Head of caudate nucleus (tissue), 42 donors: ENCODE data around the gene ANKRD31.

Experiments used
- DNase-seq, 42 donors: peaks; one replicate each; pipeline versions ENCODE4 v3.0.0 to v3.0.0-alpha.2; 2020 to 2021; ENCODE audit warnings: mixed read lengths in 7 of 42
- intact Hi-C: fragments of 100-400 bp; cut with DNase I; formaldehyde crosslinking; loops from one replicate; pipeline ENCODE4 v1.15.0; 2022

The ANKRD31 gene

DNA sequence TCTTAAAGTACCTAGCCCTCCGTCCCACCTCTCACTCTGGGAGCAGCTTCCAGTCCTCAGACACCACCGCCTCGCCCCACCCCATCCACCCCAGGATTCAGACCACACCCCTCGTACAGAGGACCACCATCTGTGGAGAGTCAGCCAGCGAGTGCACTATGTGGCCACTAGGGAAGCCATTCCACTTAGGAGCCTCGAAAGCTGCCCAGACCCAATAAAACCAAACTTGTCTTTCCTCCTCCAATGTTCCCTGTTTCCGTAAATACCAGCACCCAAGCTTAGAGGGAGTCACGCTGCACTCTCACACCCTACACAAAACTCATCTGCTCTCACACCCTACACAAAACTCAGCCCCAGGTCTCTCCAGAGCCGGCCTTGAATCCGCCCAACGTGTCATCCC, 186.3 kb downstream of the ANKRD31 start:
- intact Hi-C loops = loop anchor here (10.0 kb wide), 1 partner anchor 184 kb away; the partner anchor contains the start of gene ANKRD31
- DNase-seq = no peak

GRCh38 chr5:75049456-75050351, 187.0 kb downstream of the ANKRD31 start:
- intact Hi-C loops = loop anchor here (10.0 kb wide), 1 partner anchor 185 kb away; the partner anchor contains the start of gene ANKRD31
- DNase-seq = peak in 32 of 42 donors; percentile 15 to 77 (median 44)

DNA sequence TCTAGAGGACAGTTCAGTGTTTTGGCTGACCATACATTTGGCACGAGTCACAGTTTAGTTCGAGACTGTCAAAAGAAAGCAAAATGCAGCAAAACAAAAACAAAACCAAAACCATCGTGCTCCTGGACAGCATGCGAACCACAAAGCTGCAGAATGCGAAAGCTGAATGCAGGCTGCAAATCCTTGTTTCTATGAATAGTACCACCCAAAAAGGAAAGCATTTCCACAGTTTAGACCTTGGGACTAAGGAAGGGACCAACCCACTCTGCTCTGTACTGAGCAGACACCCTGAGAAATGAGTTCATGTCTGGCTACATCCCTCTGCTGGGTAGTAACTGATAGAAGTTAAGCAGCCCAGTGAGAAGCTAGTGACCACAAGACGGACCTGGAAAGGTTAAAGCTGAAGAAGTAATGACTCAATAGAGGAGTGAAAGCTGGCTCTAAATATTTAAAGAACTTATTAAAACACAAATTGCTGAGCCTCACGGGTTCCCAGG, 188.2 kb downstream of the ANKRD31 start:
- DNase-seq = no peak
- intact Hi-C loops = no loop called here

DNA sequence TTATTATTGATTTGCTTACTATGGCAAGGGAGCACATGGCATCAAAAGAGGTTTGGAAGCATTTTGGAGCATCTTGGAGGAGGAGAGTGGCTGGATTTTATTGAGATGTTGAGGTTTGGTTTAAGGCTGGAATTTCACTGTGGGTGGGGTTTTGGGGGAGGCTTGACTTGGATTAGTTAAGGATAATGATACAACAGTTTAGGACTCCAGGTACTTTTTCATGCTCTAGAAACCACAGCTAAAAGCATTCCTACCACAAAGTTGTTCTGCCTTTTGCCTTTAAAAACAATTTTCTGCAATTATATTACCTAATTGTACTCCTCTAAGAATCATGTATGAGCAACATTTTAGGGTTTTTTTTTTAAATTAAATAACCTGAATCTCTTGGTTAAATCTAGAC, 189.3 kb downstream of the ANKRD31 start:
- no peak for DNase-seq
- intact Hi-C loops = no loop called here

GRCh38 chr5:75046366-75047142, 190.1 kb downstream of the ANKRD31 start:
- no peak for DNase-seq
- intact Hi-C loops = no loop called here

DNA sequence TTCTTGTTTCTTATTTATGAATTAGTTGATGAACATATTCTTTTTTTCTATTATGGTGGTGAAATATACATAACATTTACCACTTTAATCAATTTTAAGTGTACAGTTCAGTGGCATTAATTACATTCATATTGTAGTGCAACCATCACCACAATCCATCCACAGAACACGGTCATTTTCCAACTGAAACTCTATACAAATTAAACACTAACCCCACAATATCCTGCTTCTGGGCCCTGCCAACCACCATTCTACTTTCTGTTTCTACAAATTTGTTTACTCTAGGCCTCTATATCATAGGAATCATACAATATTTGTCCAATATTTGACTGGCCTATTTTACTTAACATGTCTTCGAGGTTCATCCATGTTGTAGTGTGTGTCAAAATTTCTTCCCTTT, 191.6 kb downstream of the ANKRD31 start:
- intact Hi-C loops = no loop called here

GRCh38 chr5:75044406-75044805, 192.3 kb downstream of the ANKRD31 start:
- intact Hi-C loops = no loop called here
- peak in 24 of 42 donors; percentile 22 to 73 (median 45) for DNase-seq

More for the DNA sequence above, 191.6 kb downstream of the ANKRD31 start:
- DNase-seq = no peak

DNA sequence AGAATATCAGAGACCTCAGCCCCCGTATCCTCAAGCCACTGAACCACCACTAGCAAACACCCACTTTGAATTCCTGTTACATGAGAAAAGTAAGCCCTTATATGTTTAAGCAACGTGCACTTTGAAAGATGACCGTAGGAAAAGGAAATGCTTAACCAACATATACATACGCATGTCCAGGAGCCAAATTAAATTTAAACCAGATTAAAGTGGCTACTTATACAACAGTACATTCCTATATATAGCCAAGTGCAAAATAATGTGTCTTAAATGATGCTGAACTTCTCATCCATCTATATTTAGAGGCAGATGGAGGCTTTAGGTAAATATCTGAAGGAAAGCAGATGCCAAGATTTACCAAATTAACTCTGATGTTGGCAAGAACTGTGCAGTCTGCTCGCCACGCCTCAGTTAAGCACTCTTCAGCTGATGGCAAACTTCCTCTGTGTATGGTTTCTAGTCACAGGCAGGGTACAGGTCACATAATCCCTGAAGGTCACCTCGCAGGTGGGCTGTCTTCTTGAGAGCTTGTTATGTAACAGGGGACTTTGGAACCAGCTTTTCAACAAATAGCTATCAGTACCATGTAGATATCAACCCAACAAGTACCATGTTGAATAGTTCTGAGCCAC, 192.9 kb downstream of the ANKRD31 start:
- no peak for DNase-seq
- intact Hi-C loops = no loop called here

DNA sequence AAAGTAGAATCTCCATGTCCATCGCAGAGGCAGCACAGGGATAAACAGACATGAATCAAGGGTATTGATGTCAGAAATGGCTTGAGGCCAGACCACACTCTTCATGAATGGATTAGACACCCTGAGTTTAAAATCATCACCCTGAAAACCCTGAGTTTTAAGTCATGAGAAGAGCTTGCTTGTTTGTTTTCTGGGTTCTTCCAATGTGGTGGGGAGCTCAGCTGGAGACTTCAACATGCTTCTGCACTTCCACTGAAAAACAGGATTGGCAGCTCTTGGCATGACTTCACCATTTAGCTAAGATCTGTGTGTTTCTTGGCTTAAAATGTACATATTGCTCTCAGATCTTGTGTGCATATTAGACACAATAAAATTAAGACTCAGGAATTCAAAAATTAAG, 194.2 kb downstream of the ANKRD31 start:
- intact Hi-C loops = no loop called here
- no peak for DNase-seq

GRCh38 chr5:75040973-75041372, 195.7 kb downstream of the ANKRD31 start:
- no peak for DNase-seq
- intact Hi-C loops = no loop called here

DNA sequence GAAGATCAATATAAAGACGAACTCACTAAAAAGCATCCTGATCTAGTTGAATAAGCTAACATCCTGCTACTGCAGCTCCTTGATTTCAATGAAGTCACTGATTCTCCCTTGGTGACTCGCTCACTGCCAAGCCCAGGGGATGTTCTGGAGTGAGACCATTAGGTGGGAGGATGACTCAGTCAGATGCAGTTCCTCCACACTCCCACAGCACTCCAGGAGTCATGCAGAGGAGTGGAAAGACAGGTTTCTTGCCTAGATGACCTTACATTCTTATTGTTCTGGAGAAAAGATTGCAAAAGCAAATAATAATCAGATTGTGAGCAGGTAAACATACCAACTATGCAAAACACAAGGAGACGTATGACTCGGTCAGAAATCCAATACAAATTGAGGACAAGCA, 199.6 kb downstream of the ANKRD31 start:
- peak in 39 of 42 donors; percentile 29 to 89 (median 58) for DNase-seq
- intact Hi-C loops = no loop called here

DNA sequence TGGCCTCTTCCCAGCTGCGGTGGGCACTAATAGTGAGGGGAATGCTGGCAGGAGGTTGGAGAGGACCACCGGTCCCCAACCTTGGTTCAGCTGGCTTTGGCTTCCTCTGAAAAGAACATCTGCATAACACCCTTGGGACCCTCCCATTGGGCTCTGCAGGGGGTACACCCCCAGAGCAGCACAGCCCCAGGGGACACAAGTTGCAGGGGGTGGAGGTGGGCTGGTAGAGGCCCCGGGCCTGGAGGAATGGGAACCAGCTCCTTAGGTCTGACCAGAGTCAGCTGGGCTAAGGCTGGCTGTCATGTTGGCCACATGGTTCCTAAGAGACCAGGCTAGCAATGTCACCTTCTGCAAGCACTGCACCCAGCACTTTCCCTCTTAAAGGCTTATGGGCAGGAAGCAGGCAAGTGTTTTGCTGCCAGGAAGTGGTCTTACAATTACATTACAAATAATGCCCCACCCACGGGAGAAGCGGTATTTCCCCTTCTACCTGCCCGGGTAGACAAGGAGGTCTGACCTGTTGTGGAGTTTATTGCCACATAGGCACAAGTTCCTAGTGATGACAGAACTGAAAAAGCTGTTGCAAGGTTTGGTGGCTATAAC, 202.4 kb downstream of the ANKRD31 start:
- no peak for DNase-seq
- intact Hi-C loops = no loop called here

- intact Hi-C loops = no loop called here
- no peak for DNase-seq
Measured at GRCh38 chr5:75031366-75031765, 205.3 kb downstream of the ANKRD31 start.

GRCh38 chr5:75028090-75028489, 208.6 kb downstream of the ANKRD31 start:
- intact Hi-C loops = no loop called here

DNA sequence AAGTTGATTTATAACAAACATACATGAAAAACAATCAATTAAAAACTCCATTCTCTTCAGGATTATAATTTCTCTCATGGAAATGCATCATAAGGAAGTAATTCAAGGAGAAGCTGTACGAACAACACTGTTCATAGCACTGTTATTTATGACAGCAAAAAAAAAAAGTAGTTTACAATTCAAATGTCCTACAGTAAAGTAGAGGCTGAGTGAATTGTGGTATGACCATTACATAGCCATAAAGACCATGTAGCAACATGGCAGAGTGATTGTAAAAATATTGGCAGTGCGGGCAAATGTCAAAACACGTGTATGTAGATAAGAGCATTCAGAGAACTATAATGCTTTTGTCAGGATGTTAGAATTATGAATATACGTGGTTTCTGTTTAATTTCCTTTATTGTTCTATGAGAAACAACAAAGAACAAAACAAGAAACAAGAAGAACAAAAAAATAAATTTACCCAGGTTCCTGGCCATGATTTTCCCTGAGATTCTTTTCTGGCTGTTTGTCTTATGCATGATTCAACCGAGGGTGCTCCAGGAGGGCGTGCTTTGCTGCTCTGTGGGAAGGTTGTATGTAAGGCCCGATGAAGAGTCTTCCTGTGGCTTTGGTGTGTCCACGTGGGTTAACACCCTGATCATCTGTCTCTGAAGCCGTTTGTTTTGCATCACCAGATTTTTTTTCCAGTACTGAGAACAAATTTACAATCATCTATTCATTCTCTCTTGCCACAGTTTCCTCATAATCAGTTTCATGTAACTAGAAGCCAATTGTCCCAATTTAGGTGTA, 213.1 kb downstream of the ANKRD31 start:
- DNase-seq = no peak
- intact Hi-C loops = no loop called here

More at GRCh38 chr5:75028090-75028489, 208.6 kb downstream of the ANKRD31 start:
- no peak for DNase-seq

DNA sequence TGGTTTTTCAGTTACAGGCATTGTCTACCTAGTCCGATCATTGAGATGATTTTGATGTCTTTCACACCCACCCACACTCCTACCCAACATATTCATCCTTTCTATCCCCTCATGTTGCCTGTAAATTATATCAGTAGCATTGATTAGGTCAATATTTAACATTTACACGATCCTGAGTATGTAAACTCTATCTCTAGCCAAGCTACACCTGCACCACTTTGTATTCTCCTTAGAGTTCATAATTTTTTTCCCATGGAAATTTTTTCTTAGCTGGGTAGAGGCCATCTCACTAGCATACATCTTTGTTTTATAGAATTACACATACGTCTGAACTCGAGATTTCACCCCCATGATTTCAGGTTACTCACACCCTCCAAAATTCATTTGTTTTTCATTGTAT, 214.9 kb downstream of the ANKRD31 start:
- intact Hi-C loops = no loop called here
- DNase-seq = no peak

DNA sequence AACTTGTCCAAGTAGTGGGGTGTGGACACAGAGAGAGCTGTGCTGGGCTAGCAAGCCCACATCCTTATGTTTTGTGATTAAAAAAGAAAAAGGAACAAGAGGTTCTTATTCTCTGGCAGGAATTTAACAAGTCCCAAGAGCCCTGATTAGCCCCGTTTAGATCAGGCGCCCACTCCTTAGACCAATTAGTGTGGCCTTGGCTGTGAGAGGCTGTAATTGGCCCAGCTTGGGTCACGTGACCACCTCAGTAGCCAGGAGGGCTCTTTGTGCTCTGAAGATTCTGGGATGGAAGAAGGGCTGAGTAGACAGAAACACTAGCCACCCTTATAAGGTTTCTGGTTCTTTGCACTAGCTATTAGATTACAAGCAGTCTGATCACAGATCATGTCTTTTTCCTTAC, 215.5 kb downstream of the ANKRD31 start:
- intact Hi-C loops = no loop called here
- DNase-seq = no peak

DNA sequence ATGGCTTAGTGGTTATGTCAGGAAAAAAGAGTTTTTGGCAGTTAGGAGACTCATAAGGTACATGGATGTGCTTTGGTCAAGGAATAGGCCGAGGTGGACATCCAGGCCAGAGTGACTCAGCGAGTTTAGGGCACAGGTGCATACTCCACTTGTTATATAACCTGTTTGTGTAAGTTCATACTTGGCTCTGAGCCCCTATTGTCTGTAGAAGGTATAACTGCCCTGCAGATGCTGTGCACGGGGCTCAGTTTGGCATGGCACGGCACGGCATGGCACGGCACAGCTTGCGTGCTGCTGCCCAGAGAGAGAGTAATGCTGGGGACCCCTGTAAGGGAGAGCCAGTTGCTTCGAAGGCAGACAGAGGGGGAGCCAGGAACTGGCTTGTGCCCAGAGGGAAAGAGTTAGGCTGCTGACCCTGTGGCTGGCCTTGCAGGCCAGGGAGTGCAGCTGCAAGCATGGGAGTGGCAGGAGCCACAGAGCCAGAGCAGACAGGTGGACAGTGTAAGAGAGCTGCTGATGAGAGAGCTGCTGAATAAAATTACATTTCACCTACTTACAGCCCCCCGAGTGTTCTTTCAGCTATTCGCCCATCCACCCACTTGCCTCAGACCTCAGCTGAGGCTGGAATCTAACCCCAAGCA, 216.5 kb downstream of the ANKRD31 start:
- intact Hi-C loops = no loop called here
- no peak for DNase-seq
